ENCODE measurements around the gene NELL2.
"Not testable (repeated sequence)": the region's sequence is repeated elsewhere in the genome, so short reads cannot be mapped to it uniquely, and the experiment has no call there.

NELL2 gene

GRCh38 chr12:44696542-44696941 is 179.6 kb downstream of the NELL2 start:
- no peak for DNase-seq (ENCODE audit: low read depth in 2 of 2)

GRCh38 chr12:44694017-44694416 is 182.1 kb downstream of the NELL2 start:
- DNase-seq (ENCODE audit: low read depth in 2 of 2), result no peak

GRCh38 chr12:44689587-44689986 is 186.5 kb downstream of the NELL2 start:
- DNase-seq (ENCODE audit: low read depth in 2 of 2), result no peak

- DNase-seq (ENCODE audit: low read depth in 2 of 2), result not testable (repeated sequence)
Measured at GRCh38 chr12:44686821-44687432, 189.2 kb downstream of the NELL2 start.

GRCh38 chr12:44677724-44678123 is 198.4 kb downstream of the NELL2 start:
- DNase-seq (ENCODE audit: low read depth in 2 of 2), result no peak

GRCh38 chr12:44674875-44675274 is 201.2 kb downstream of the NELL2 start:
- no peak for DNase-seq (ENCODE audit: low read depth in 2 of 2)

GRCh38 chr12:44673811-44674210 is 202.3 kb downstream of the NELL2 start:
- DNase-seq (ENCODE audit: low read depth in 2 of 2), result no peak

- no peak for DNase-seq (ENCODE audit: low read depth in 2 of 2)
Measured at GRCh38 chr12:44672042-44672441, 204.1 kb downstream of the NELL2 start.

GRCh38 chr12:44668443-44668842 is 207.7 kb downstream of the NELL2 start:
- DNase-seq (ENCODE audit: low read depth in 2 of 2), result no peak

- DNase-seq (ENCODE audit: low read depth in 2 of 2), result no peak
Measured at GRCh38 chr12:44667461-44667860, 208.7 kb downstream of the NELL2 start.

- no peak for DNase-seq (ENCODE audit: low read depth in 2 of 2)
Measured at GRCh38 chr12:44663291-44663690, 212.8 kb downstream of the NELL2 start.

- no peak for DNase-seq (ENCODE audit: low read depth in 2 of 2)
Measured at GRCh38 chr12:44655846-44656245, 220.3 kb downstream of the NELL2 start.

- DNase-seq (ENCODE audit: low read depth in 2 of 2), result no peak
Measured at GRCh38 chr12:44654646-44655639, 221.2 kb downstream of the NELL2 start.

GRCh38 chr12:44653861-44654527 is 222.1 kb downstream of the NELL2 start:
- DNase-seq (ENCODE audit: low read depth in 2 of 2), result no peak

- DNase-seq (ENCODE audit: low read depth in 2 of 2), result no peak
Measured at GRCh38 chr12:44649693-44650092, 226.4 kb downstream of the NELL2 start.

GRCh38 chr12:44647917-44648690 is 228.0 kb downstream of the NELL2 start:
- no peak for DNase-seq (ENCODE audit: low read depth in 2 of 2)

- no peak for DNase-seq (ENCODE audit: low read depth in 2 of 2)
Measured at GRCh38 chr12:44640427-44641190, 235.5 kb downstream of the NELL2 start.

GRCh38 chr12:44637875-44638274 is 238.2 kb downstream of the NELL2 start:
- DNase-seq (ENCODE audit: low read depth in 2 of 2), result no peak

- DNase-seq (ENCODE audit: low read depth in 2 of 2), result no peak
Measured at GRCh38 chr12:44628180-44628579, 247.9 kb downstream of the NELL2 start.

GRCh38 chr12:44627387-44628166 is 248.5 kb downstream of the NELL2 start:
- no peak for DNase-seq (ENCODE audit: low read depth in 2 of 2)
